Measurements from ENCODE around the gene RNF213.
"Not testable (repeated sequence)": the region's sequence is repeated elsewhere in the genome, so short reads cannot be mapped to it uniquely, and the experiment has no call there.

DNA sequence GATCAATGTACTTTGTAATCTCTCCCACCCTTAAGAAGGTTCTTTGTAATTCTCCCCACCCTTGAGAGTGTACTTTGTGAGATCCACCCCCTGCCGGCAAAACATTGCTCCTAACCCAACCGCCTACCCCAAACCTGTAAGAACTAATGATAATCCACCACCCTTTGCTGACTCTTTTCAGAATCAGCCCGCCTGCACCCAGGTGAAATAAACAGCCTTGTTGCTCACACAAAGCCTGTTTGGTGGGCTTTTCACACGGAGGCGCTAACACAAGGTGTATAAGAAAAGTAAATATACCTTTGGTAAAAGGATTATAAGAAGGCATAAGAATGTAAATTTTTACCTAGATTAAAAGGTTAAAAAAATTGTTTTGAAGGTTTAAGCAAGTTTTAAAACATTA is 147.3 kb downstream of the RNF213 start:
- TF ChIP-seq CTCF (IDR thresholded peaks at IDR 0.05; ENCODE audit: low read depth, low read length); EZH2phosphoT487 (IDR thresholded peaks at IDR 0.05; ENCODE audit: low read depth): not testable (repeated sequence)

Data from OCI-LY3 (cell line).